H1 (cell line): ENCODE measurements around the gene TNS1. TPM values are rescaled to one million over a fixed set of nuclear protein-coding genes. Genes with fewer than 3 reads are reported as not detected.

Experiments used
- ATF3 ChIP-seq: IDR thresholded peaks from 2 replicates; pipeline ENCODE4 v1.6.1; 2011; ENCODE audit warnings: low read depth, mild to moderate bottlenecking, low read length; ENCODE audit not compliant: insufficient read depth
- CEBPB ChIP-seq: IDR thresholded peaks from 2 replicates; pipeline ENCODE4 v1.6.1; 2012; ENCODE audit warnings: low read depth, low read length
- EGR1 ChIP-seq: IDR thresholded peaks from 2 replicates; pipeline ENCODE4 v1.6.1; 2011; ENCODE audit warnings: low read depth, low read length, borderline replicate concordance
- HDAC2 ChIP-seq, 2 experiments: fragments of 300-600 bp in 1 of 2; sonication (generic) in 1 of 2; IDR thresholded peaks; 2 replicates each; pipeline ENCODE4 v1.6.1; 2011 to 2012; ENCODE audit warnings: low read depth in 2 of 2, low read length in 2 of 2, mild to moderate bottlenecking in 2 of 2, moderate library complexity in 2 of 2, borderline replicate concordance in 1 of 2, inconsistent platforms in 1 of 2
- polyA plus RNA-seq, 7 experiments: library from polyadenylated mRNA; depleted of rRNA in 3 of 7; stranded (reverse) in 5 of 7; unstranded in 2 of 7; fragments of >200 nt in 5 of 7; fragments of 200-250 nt in 2 of 7; gene quantifications; 1 replicate in 5 of 7; 2 replicates in 1 of 7; 4 replicates in 1 of 7; pipeline versions ENCODE4 v1.2.1 to v1.2.3, GENCODE V29; 2011 to 2013; ENCODE audit warnings: missing spikeins in 2 of 7, mixed read lengths in 2 of 7
- total RNA-seq: library from RNA; stranded (reverse); fragmentation: NEBNext Ultra II Directional; extraction: Animal tissue kit (Norgen Biotek cat#: 25700); gene quantifications from 2 replicates; pipeline ENCODE4 v1.2.1, GENCODE V29; 2021

Gene TNS1
- total and polyA plus RNA-seq, 2 of the 8 experiments (the other 6 are each of a cell fraction or from before 2014, with no cell fraction given) = 1.5 to 5.1 TPM

DNA sequence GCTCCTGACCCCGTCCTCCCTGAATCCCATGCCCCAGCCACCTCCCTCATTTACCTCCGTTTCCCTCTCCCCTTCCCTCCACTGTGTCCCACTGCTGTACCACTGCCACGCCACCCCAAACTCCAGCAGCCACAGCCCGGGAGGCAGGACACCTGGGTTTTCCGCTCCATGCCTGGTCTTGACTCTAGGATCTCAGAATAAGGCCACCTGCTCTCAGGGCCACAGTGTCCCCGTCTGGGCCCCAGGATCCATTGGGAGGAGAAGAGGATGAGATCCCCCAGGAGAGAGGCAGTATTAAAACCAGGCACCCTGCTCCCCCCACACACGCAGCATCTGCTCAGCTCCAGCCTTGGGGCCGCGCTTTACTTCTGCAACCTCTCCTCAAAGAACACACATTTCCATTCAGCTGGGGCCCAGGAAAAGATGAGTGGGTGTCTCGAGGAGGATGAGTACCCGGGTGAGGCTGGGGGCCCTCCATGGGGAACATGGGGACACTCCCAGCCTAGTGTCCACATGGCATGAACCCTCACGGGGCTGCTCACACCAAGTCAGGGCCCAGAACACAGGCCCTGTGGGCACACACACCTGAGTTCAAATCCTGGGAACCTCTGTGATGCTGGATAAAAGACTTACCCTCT lies 32.8 kb upstream of the TNS1 start (continued):
- no peak for TF ChIP-seq CEBPB
- no peak for TF ChIP-seq ATF3
- TF ChIP-seq EGR1 = no peak
- TF ChIP-seq HDAC2 (IDR thresholded peaks at IDR 0.05; ENCODE audit: borderline replicate concordance in 1 of 2, low read depth in 2 of 2, low read length in 2 of 2) = no peak
